Lower leg skin (tissue), 4 donors: ENCODE results near the gene SFTPD. TPM values are rescaled to one million over a fixed set of nuclear protein-coding genes. Genes with fewer than 3 reads are reported as not detected.

Experiments
- DNase-seq, 2 donors: peaks; one replicate each; pipeline ENCODE4 v3.0.0-alpha.2; 2019; ENCODE audit warnings: low spot score in 2 of 2
- H3K4me3 ChIP-seq: fragments of 200-600 bp; sonication (generic); 2 replicates; pipeline ENCODE4 v1.5.1; 2017; ENCODE audit warnings: mild to moderate bottlenecking, low read depth; ENCODE audit not compliant: poor library complexity, severe bottlenecking
- POLR2A ChIP-seq, 2 donors: fragments of 450-650 bp; IDR thresholded peaks; one replicate each; pipeline ENCODE4 v1.6.1; 2016 to 2017; ENCODE audit warnings: antibody characterized with exemption in 2 of 2, mild to moderate bottlenecking in 1 of 2, moderate library complexity in 1 of 2
- WGBS, 2 donors: methylation state at CpG; one replicate each; pipeline ENCODE4 v1.1.5; 2018; 5-methylcytosine and 5-hydroxymethylcytosine counted together
- intact Hi-C: fragments of 100-400 bp; cut with DNase I; formaldehyde crosslinking; loops from one replicate; pipeline ENCODE4 v1.15.0; 2023; ENCODE audit warnings: low total_unique reads
- total RNA-seq, 4 donors: library from RNA; depleted of rRNA; stranded (reverse); fragments of >200 nt; gene quantifications; one replicate each; pipeline ENCODE4 v1.1.0, GENCODE V29; 2016
- TF ChIP-seq, protein P1 (sequence below), 3 donors: fragments of 450-650 bp; IDR thresholded peaks; one replicate each; pipeline ENCODE4 v1.5.1; 2016; ENCODE audit warnings: antibody characterized with exemption in 3 of 3, mild to moderate bottlenecking in 3 of 3, moderate library complexity in 2 of 3

The SFTPD gene
- total RNA-seq, 4 donors from 2014 or later = 0.76 to 4.4 (median 2.3) TPM

DNA sequence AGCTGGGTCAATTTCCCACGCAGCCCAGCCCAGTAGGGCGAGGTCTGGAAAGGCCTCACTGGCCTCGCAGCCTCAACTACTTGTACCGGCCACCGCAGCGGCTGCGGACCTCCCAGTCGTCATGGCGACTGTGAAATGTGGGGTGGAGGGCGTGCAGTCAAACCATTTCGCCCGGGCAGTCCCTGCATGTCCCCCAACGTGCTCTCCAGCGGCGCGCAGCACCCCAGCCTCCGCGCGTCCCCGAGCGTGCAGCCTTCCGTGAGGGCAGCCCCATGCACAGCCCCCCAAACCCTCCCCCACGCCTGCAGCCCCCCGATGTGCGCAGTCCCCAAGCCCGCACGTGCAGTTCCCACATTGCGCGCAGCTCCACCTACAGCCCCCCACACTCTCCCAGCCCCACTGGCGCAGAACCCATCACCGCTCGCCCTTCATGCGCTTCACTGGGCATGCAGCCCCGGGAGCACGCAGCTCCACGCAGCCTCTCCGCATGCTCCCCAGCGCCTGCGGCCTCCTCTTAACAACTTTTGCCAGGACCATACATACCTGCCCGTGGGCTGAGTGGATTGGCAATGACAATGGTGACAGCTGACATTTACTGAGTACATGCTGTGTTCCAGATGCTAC lies 34.5 kb upstream of the SFTPD start:
- 61 to 63% methylated on average over 38 to 40 of the region's 40 CpGs for WGBS, 2 donors
- intact Hi-C loops = no loop called here
- DNase-seq = no peak
- no peak overlapping the region for H3K4me3 ChIP-seq
- TF ChIP-seq, protein P1, sequence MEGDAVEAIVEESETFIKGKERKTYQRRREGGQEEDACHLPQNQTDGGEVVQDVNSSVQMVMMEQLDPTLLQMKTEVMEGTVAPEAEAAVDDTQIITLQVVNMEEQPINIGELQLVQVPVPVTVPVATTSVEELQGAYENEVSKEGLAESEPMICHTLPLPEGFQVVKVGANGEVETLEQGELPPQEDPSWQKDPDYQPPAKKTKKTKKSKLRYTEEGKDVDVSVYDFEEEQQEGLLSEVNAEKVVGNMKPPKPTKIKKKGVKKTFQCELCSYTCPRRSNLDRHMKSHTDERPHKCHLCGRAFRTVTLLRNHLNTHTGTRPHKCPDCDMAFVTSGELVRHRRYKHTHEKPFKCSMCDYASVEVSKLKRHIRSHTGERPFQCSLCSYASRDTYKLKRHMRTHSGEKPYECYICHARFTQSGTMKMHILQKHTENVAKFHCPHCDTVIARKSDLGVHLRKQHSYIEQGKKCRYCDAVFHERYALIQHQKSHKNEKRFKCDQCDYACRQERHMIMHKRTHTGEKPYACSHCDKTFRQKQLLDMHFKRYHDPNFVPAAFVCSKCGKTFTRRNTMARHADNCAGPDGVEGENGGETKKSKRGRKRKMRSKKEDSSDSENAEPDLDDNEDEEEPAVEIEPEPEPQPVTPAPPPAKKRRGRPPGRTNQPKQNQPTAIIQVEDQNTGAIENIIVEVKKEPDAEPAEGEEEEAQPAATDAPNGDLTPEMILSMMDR (IDR thresholded peaks at IDR 0.05) = no peak
- TF ChIP-seq POLR2A (IDR thresholded peaks at IDR 0.05) = no peak

DNA sequence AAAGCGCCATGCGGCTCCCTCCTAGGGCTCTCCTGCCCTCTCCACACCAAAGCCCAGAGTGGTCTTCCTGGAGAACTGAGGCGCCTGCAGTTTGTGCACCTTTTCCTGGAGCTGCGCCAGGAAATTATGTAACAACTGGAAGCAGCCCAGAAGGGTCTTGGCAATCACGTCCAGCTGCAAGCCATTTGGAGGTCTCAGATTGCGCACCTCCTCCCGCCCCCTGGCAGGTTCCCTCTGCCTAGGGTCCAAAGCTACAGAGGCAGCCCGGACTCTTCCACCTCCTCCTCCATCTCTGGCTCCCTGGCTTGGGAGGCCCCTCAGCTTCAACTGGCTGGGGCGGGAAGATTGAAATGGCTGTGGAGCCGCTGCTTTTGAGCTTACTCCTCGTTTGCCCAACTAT lies 34.0 kb upstream of the SFTPD start:
- 42 to 49% methylated on average over 7 to 11 of the region's 11 CpGs for WGBS, 2 donors
- H3K4me3 ChIP-seq = no peak overlapping the region
- intact Hi-C loops = no loop called here
- no peak for TF ChIP-seq POLR2A (IDR thresholded peaks at IDR 0.05)
- TF ChIP-seq, protein P1 (IDR thresholded peaks at IDR 0.05) = no peak
- DNase-seq = no peak

DNA sequence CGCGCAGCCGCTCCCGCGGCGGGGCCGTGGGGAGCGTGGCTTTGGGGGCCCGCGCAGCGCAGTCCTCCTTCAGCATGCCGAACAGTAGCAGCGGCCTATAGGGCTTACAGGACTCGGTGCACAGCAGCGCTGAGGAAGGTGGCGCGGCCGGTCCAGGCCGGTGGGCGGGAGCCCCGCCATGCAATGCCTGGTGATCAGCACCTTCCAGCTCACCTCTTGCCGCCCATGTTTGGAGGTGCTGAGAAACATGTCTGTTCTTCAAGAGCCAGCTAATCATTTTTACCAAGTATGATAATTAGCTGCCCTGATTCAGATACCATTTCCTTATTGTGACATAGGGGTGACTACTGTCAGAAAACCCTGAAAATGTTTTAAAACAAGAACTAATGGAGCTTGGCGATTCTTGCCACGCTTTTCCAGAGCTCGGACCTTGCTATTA lies 33.5 kb upstream of the SFTPD start:
- no peak for TF ChIP-seq POLR2A (IDR thresholded peaks at IDR 0.05)
- TF ChIP-seq, protein P1 (IDR thresholded peaks at IDR 0.05) = no peak
- peak overlapping the region; percentile 70 for H3K4me3 ChIP-seq
- DNase-seq = no peak
- intact Hi-C loops = no loop called here
- 7 to 12% methylated on average over 12 to 17 of the region's 25 CpGs for WGBS, 2 donors

DNA sequence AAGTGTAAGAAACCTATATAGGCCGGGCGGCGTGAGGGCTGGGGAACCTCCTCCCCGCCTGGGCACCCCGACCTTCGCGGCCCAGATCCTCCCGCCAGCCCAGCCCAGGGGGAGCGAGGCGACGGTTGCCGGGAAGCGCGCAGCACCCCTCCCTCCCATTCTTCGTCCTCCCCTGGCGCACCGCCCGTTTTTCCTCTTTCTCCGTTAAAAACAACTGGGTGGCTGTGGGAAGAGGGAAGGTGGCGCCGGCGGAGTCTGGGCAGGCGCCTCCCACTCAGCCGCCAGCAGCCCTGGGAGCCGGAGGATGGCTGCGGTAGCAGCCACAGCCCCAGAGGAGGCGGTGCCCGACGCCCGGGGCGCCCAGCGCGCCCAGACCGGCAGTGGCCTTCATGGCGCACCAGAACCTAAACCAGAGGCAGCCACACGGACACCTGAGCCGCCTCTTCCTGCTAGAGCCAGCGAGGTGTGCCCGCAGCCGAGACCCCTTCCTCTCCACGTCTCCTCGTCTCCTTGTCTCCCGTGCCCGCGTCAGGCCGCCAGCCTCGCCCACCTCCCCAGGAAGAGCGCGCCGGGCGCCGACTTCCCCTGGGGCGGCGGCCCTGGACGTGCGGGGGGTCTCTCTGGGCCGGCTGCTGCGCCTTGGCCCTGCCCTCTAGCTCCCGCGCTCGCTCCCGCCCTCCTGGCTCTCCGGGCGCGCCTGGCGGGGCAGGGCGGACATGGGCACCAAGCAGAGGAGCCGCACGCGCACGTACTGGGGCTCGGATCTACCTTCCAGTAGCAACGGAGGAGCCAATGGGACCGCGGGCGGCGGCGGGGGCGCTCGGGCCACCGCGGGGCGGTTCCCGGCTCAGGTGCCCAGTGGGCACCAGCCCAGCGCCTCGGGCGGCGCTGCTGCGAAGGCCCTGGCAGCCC lies 32.8 kb upstream of the SFTPD start:
- peak overlapping the region; percentile 70 for H3K4me3 ChIP-seq
- intact Hi-C loops = no loop called here
- WGBS, 2 donors = 1% methylated on average over 45 to 60 of the region's 89 CpGs
- peak; percentile 34 to 91 for DNase-seq
- TF ChIP-seq, protein P1 (IDR thresholded peaks at IDR 0.05) = no peak
- no peak for TF ChIP-seq POLR2A (IDR thresholded peaks at IDR 0.05)

DNA sequence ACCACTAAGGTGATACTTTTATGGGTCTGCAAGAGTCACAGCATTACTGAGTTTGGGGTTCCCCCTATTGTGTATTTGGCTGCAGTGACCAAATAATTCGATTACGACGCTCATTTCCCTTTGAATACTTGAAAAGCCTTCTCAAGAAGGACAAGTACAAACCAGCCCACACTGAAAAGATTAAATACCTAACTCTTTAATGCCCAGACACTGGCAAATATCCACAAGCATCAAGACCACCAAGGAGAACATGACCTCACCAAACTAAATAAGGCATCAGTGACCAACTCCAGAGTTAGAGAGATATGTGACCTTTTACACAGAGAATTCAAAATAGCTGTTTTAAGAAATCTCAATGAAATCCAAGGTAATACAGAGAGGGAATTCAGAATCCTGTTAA lies 31.8 kb upstream of the SFTPD start:
- no peak for DNase-seq
- no peak overlapping the region for H3K4me3 ChIP-seq
- TF ChIP-seq, protein P1 (IDR thresholded peaks at IDR 0.05) = no peak
- TF ChIP-seq POLR2A (IDR thresholded peaks at IDR 0.05) = no peak
- 57 to 62% methylated on average over 3 of the region's 3 CpGs for WGBS, 2 donors
- intact Hi-C loops = no loop called here
